Measurements from ENCODE around the gene RBM7. TPM values are rescaled to one million over a fixed set of nuclear protein-coding genes. Genes with fewer than 3 reads are reported as not detected.
A peak's percentile ranks its signal among the peaks of the same experiment; 100 is the strongest.

RBM7 gene
- total and polyA plus RNA-seq, 2 of the 13 experiments (the other 11 are each of a cell fraction or from before 2014, with no cell fraction given): 30.5 to 32.3 TPM

DNA sequence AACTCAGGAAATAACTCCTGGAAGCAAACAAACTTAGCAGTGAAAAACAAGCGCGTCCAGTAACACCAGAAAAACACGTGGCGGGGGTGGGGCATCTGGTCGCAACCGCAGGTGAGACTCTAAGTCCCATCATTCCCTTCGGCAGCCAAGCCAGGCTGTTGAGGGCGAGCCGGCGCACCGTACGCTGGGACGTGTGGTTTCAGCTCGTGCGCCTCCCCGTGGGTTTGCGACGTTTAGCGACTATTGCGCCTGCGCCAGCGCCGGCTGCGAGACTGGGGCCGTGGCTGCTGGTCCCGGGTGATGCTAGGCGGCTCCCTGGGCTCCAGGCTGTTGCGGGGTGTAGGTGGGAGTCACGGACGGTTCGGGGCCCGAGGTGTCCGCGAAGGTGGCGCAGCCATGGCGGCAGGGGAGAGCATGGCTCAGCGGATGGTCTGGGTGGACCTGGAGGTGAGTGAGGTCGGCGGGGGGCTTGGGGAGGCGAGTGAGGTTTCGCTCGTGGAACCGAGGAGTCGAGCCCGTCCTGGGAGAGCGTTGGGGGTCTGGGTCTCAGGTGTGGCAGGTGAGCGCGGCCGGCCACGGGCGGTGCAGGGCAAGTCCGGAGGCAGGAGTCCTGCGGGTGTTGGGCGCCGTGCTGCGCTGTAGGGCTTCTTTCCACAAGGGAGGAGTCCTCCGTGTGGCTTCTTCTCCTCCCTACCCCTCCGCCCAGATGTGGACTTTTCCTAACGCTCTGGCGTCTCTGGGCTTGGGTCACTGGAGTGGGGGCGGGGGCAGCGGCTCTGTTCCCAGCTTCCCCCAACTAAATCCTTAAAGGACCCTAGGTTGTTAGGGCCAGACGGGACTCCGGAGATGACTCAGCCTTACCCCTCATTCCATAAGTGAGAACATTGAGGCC, 39.0 kb downstream of the RBM7 start, which contains the start of gene REXO2 (continued):
- no peak for TF ChIP-seq LCORL (IDR thresholded peaks at IDR 0.05)
- TF ChIP-seq LCORL (CRISPR knock-in tag; IDR thresholded peaks at IDR 0.05): peak; percentile 43; the same call in 1 of the 2 replicates
- TF ChIP-seq ZNF629 (CRISPR knock-in tag; conservative IDR thresholded peaks at IDR 0.05): no peak
- TF ChIP-seq MAF1 (CRISPR knock-in tag; IDR thresholded peaks at IDR 0.05; ENCODE audit: borderline replicate concordance): no peak
- peak; percentile 65 for TF ChIP-seq ERF (CRISPR knock-in tag; IDR thresholded peaks at IDR 0.05)
- peak; percentile 97 for TF ChIP-seq MXI1 (IDR thresholded peaks at IDR 0.05; ENCODE audit: borderline replicate concordance, low read depth, low read length)
- TF ChIP-seq ZNF34 (CRISPR knock-in tag; IDR thresholded peaks at IDR 0.05; ENCODE audit: borderline replicate concordance): peak; percentile 63; the same call in 1 of the 2 replicates
- TF ChIP-seq, protein P1, sequence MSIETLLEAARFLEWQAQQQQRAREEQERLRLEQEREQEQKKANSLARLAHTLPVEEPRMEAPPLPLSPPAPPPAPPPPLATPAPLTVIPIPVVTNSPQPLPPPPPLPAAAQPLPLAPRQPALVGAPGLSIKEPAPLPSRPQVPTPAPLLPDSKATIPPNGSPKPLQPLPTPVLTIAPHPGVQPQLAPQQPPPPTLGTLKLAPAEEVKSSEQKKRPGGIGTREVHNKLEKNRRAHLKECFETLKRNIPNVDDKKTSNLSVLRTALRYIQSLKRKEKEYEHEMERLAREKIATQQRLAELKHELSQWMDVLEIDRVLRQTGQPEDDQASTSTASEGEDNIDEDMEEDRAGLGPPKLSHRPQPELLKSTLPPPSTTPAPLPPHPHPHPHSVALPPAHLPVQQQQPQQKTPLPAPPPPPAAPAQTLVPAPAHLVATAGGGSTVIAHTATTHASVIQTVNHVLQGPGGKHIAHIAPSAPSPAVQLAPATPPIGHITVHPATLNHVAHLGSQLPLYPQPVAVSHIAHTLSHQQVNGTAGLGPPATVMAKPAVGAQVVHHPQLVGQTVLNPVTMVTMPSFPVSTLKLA (IDR thresholded peaks at IDR 0.05): peak; percentile 91
- TF ChIP-seq ZNF562 (CRISPR knock-in tag; IDR thresholded peaks at IDR 0.05; ENCODE audit: borderline replicate concordance): no peak
- TF ChIP-seq, protein P2, sequence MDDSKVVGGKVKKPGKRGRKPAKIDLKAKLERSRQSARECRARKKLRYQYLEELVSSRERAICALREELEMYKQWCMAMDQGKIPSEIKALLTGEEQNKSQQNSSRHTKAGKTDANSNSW (CRISPR knock-in tag; IDR thresholded peaks at IDR 0.05; ENCODE audit: borderline replicate concordance): no peak
- peak; percentile 62 for TF ChIP-seq TGIF2 (CRISPR knock-in tag; IDR thresholded peaks at IDR 0.05)
- no peak for TF ChIP-seq NONO (IDR thresholded peaks at IDR 0.05)
- peak; percentile 81 for TF ChIP-seq NONO (CRISPR knock-in tag; conservative IDR thresholded peaks at IDR 0.05)
- peak; percentile 51; the same call in 1 of the 2 replicates for TF ChIP-seq ZNF430 (CRISPR knock-in tag; IDR thresholded peaks at IDR 0.05)
- TF ChIP-seq, protein P3, sequence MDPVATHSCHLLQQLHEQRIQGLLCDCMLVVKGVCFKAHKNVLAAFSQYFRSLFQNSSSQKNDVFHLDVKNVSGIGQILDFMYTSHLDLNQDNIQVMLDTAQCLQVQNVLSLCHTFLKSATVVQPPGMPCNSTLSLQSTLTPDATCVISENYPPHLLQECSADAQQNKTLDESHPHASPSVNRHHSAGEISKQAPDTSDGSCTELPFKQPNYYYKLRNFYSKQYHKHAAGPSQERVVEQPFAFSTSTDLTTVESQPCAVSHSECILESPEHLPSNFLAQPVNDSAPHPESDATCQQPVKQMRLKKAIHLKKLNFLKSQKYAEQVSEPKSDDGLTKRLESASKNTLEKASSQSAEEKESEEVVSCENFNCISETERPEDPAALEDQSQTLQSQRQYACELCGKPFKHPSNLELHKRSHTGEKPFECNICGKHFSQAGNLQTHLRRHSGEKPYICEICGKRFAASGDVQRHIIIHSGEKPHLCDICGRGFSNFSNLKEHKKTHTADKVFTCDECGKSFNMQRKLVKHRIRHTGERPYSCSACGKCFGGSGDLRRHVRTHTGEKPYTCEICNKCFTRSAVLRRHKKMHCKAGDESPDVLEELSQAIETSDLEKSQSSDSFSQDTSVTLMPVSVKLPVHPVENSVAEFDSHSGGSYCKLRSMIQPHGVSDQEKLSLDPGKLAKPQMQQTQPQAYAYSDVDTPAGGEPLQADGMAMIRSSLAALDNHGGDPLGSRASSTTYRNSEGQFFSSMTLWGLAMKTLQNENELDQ (CRISPR knock-in tag; IDR thresholded peaks at IDR 0.05; ENCODE audit: borderline replicate concordance): no peak
- TF ChIP-seq, protein P4, sequence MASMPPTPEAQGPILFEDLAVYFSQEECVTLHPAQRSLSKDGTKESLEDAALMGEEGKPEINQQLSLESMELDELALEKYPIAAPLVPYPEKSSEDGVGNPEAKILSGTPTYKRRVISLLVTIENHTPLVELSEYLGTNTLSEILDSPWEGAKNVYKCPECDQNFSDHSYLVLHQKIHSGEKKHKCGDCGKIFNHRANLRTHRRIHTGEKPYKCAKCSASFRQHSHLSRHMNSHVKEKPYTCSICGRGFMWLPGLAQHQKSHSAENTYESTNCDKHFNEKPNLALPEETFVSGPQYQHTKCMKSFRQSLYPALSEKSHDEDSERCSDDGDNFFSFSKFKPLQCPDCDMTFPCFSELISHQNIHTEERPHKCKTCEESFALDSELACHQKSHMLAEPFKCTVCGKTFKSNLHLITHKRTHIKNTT (CRISPR knock-in tag; IDR thresholded peaks at IDR 0.05): peak; percentile 92; the same call in 1 of the 2 replicates
- TF ChIP-seq ZSCAN22 (CRISPR knock-in tag; IDR thresholded peaks at IDR 0.05): no peak
- peak; percentile 58; the same call in 1 of the 2 replicates for TF ChIP-seq ZFY (CRISPR knock-in tag; IDR thresholded peaks at IDR 0.05)
- peak; percentile 49; the same call in 1 of the 2 replicates for TF ChIP-seq HDAC2 (CRISPR knock-in tag; IDR thresholded peaks at IDR 0.05)
